SK-N-SH (cell line): ENCODE data around the gene DGUOK. TPM values are rescaled to one million over a fixed set of nuclear protein-coding genes. Genes with fewer than 3 reads are reported as not detected.

Experiments used
- CTCF ChIA-PET: fragments of 300-600, 350-600 bp; formaldehyde crosslinking; extraction: SDS; loops from one replicate; lab custom pipeline; 2021; lab: Yijun Ruan, JAX
- POLR2A ChIA-PET: fragments of 350-600 bp; sonication (Branson Sonifier 250); formaldehyde crosslinking; extraction: SDS; loops from one replicate; lab custom pipeline; 2020; ENCODE audit warnings: antibody characterized with exemption, inconsistent platforms; lab: Yijun Ruan, JAX
- DNase-seq: peaks from one replicate; pipeline ENCODE4 v3.0.0; 2012
- H2AFZ ChIP-seq: fragments of 200-600 bp; sonication (generic); 2 replicates; pipeline ENCODE4 v1.8.1; 2016; ENCODE audit warnings: antibody characterized with exemption, mild to moderate bottlenecking, low read depth
- H3F3A ChIP-seq: fragments of 200-600 bp; sonication (generic); replicated peaks from 2 replicates; pipeline ENCODE3; 2016; ENCODE audit warnings: antibody characterized with exemption, mild to moderate bottlenecking; ENCODE audit not compliant: insufficient read depth
- H3K27ac ChIP-seq, 2 experiments: fragments of 200-500 bp in 1 of 2; fragments of 200-600 bp in 1 of 2; sonication (Bioruptor generic) in 1 of 2; sonication (generic), shearing (Covaris generic) in 1 of 2; 2 replicates each; pipeline versions ENCODE4 v1.5.1 to v1.6.1; 2014 to 2016; ENCODE audit warnings: low read depth in 2 of 2, inconsistent platforms in 1 of 2, low read length in 1 of 2, mild to moderate bottlenecking in 1 of 2, mixed read lengths in 1 of 2
- H3K27me3 ChIP-seq: fragments of 200-600 bp; sonication (generic), shearing (Covaris generic); 2 replicates; pipeline ENCODE4 v1.6.1; 2016; ENCODE audit warnings: mixed run types; ENCODE audit not compliant: insufficient read depth
- H3K36me3 ChIP-seq, 2 experiments: fragments of 200-500 bp in 1 of 2; fragments of 200-600 bp in 1 of 2; sonication (Bioruptor generic) in 1 of 2; sonication (generic) in 1 of 2; replicated peaks in 1 of 2; 2 replicates each; pipeline versions ENCODE3 to v1.5.1; 2014 to 2016; ENCODE audit warnings: low read length in 1 of 2, mild to moderate bottlenecking in 1 of 2; ENCODE audit not compliant: insufficient read depth in 2 of 2, control insufficient read depth in 1 of 2
- H3K4me1 ChIP-seq, 2 experiments: fragments of 200-500 bp in 1 of 2; fragments of 200-600 bp in 1 of 2; sonication (Bioruptor generic) in 1 of 2; sonication (generic), shearing (Covaris generic) in 1 of 2; 2 replicates each; pipeline versions ENCODE4 v1.5.1 to v1.6.1; 2014 to 2016; ENCODE audit warnings: low read depth in 1 of 2, low read length in 1 of 2, mixed run types in 1 of 2; ENCODE audit not compliant: insufficient read depth in 2 of 2, control insufficient read depth in 1 of 2
- H3K4me2 ChIP-seq: fragments of 200-600 bp; sonication (generic), shearing (Covaris generic); 2 replicates; pipeline ENCODE4 v1.6.1; 2017; ENCODE audit warnings: mixed run types
- H3K4me3 ChIP-seq, 2 experiments: fragments of 200-500 bp in 1 of 2; fragments of 200-600 bp in 1 of 2; sonication (Bioruptor generic) in 1 of 2; sonication (generic), shearing (Covaris generic) in 1 of 2; 2 replicates each; pipeline versions ENCODE4 v1.5.1 to v1.8.1; 2014 to 2016; ENCODE audit warnings: low read depth in 2 of 2, inconsistent platforms in 1 of 2, low read length in 1 of 2, mild to moderate bottlenecking in 1 of 2, mixed read lengths in 1 of 2, moderate library complexity in 1 of 2
- H3K79me2 ChIP-seq: fragments of 200-600 bp; sonication (generic); 2 replicates; pipeline ENCODE4 v1.8.1; 2017; ENCODE audit warnings: mild to moderate bottlenecking; ENCODE audit not compliant: insufficient read depth
- H3K9ac ChIP-seq: fragments of 200-600 bp; sonication (generic); 2 replicates; pipeline ENCODE4 v1.6.1; 2017; ENCODE audit warnings: mixed run types
- H3K9me2 ChIP-seq: fragments of 200-600 bp; sonication (generic); 2 replicates; pipeline ENCODE4 v1.6.1; 2017; ENCODE audit warnings: mixed run types
- H3K9me3 ChIP-seq: fragments of 200-600 bp; sonication (generic); 2 replicates; pipeline ENCODE4 v1.6.1; 2017; ENCODE audit warnings: mixed run types, mild to moderate bottlenecking, moderate library complexity
- H4K20me1 ChIP-seq: fragments of 200-600 bp; sonication (generic); 2 replicates; pipeline ENCODE4 v1.6.1; 2017; ENCODE audit warnings: mild to moderate bottlenecking, mixed run types; ENCODE audit not compliant: insufficient read depth
- CTCF ChIP-seq: fragments of 200-600 bp; sonication (generic); IDR thresholded peaks from 2 replicates; pipeline ENCODE4 v1.6.1; 2017; ENCODE audit warnings: antibody characterized with exemption, mild to moderate bottlenecking, moderate library complexity
- ELF1 ChIP-seq: IDR thresholded peaks from 2 replicates; pipeline ENCODE4 v1.4.0; 2012
- FOSL2 ChIP-seq: IDR thresholded peaks from 2 replicates; pipeline ENCODE4 v1.4.0; 2012; ENCODE audit warnings: low read depth, mild to moderate bottlenecking, moderate library complexity, borderline replicate concordance
- IRF3 ChIP-seq: fragments of 150-350 bp; IDR thresholded peaks from 2 replicates; pipeline ENCODE4 v1.6.1; 2016; ENCODE audit warnings: mild to moderate bottlenecking, low read depth, low read length
- MAX ChIP-seq: IDR thresholded peaks from 2 replicates; pipeline ENCODE4 v1.4.0; 2012; ENCODE audit warnings: low read depth
- NRF1 ChIP-seq: IDR thresholded peaks from 2 replicates; pipeline ENCODE4 v1.6.1; 2012; ENCODE audit warnings: low read depth, mild to moderate bottlenecking, low read length
- PBX3 ChIP-seq: IDR thresholded peaks from 2 replicates; pipeline ENCODE4; 2012
- RCOR1 ChIP-seq: fragments of 150-350 bp; IDR thresholded peaks from 2 replicates; pipeline ENCODE4 v1.6.1; 2017; ENCODE audit warnings: antibody characterized with exemption, low read length
- REST ChIP-seq: IDR thresholded peaks from 2 replicates; pipeline ENCODE4 v1.6.1; 2012; ENCODE audit warnings: mild to moderate bottlenecking, low read depth, low read length, moderate library complexity
- RFX5 ChIP-seq: IDR thresholded peaks from 2 replicates; pipeline ENCODE4 v1.6.1; 2012; ENCODE audit warnings: mild to moderate bottlenecking, improper control_type of control experiment, low read length
- TEAD4 ChIP-seq: IDR thresholded peaks from 2 replicates; pipeline ENCODE4 v1.4.0; 2012; ENCODE audit warnings: mild to moderate bottlenecking, borderline replicate concordance; ENCODE audit not compliant: insufficient read depth
- USF1 ChIP-seq: IDR thresholded peaks from 2 replicates; pipeline ENCODE4 v1.4.0; 2012; ENCODE audit warnings: low read depth, borderline replicate concordance
- YY1 ChIP-seq: IDR thresholded peaks from 2 replicates; pipeline ENCODE4 v1.4.0; 2012; ENCODE audit warnings: low read depth, mild to moderate bottlenecking
- ZBTB33 ChIP-seq: IDR thresholded peaks from 2 replicates; pipeline ENCODE4 v1.4.0; 2012; ENCODE audit warnings: low read depth, borderline replicate concordance
- WGBS: methylation state at CpG from one replicate; pipeline ENCODE4 v1.1.6; 2017; ENCODE audit warnings: low lambda C conversion rate; 5-methylcytosine and 5-hydroxymethylcytosine counted together
- polyA plus RNA-seq, 3 experiments: library from polyadenylated mRNA; depleted of rRNA; stranded (reverse); fragments of >200 nt; gene quantifications; 2 replicates each; pipeline ENCODE4 v1.2.3, GENCODE V29; 2012

DGUOK gene
- polyA plus RNA-seq, 1 of the 3 experiments (the other 2 are of a cell fraction), result 122 TPM

- Histone ChIP-seq H3K9ac (no peak overlapping the region), H3F3A (no peaks in the 10 kb centered on the region), H2AFZ (no peak overlapping the region), H3K4me3 (no peak overlapping the region), H3K27ac (no peak overlapping the region), H3K4me1 (peaks cover under 1 to 9% of the 10 kb centered on the region in 2 experiments; a peak in 2 of 4 replicates), H3K9me2 (no peaks in the 10 kb centered on the region)
- POLR2A ChIA-PET, result no interaction called here
- TF ChIP-seq FOSL2 (no peak), RFX5 (no peak), IRF3 (no peak), PBX3 (no peak), TEAD4 (no peak), YY1 (no peak), MAX (no peak), NRF1 (no peak), RCOR1 (no peak)
- TF ChIP-seq, all 33 proteins: peak for 0
- WGBS, result 30% methylated on average over 5 of the region's 5 CpGs
- DNase-seq, result no peak
- Histone ChIP-seq H3K79me2 (peaks cover 9% of the 10 kb centered on the region), H3K4me2 (no peak overlapping the region), H3K9me3 (no peaks in the 10 kb centered on the region), H3K36me3 (peaks cover 0 to 1% of the 10 kb centered on the region in 2 experiments), H4K20me1 (no peaks in the 10 kb centered on the region), H3K27me3 (no peaks in the 10 kb centered on the region; the same call in 1 of the 2 replicates)
- CTCF ChIA-PET, result no interaction called here
Measured at GRCh38 chr2:73922681-73923080, 4.0 kb upstream of the DGUOK start.

- CTCF ChIA-PET, result interaction anchor here (0.7 kb wide), 1 partner anchor 196 kb away, joined by 3 read pairs; no protein-coding TSS in a partner anchor
- Histone ChIP-seq H3K9ac (no peak overlapping the region), H3K9me3 (no peaks in the 10 kb centered on the region), H3K4me1 (peaks cover 17% of the 10 kb centered on the region in 2 experiments; a peak in 3 of 4 replicates), H3K27me3 (no peaks in the 10 kb centered on the region; the same call in 1 of the 2 replicates), H3K27ac (no peak overlapping the region), H2AFZ (peak overlapping the region; percentile 27; the same call in 1 of the 2 replicates), H3K9me2 (no peaks in the 10 kb centered on the region), H3F3A (peaks cover 3% of the 10 kb centered on the region), H3K4me3 (no peak overlapping the region), H3K36me3 (peaks cover 0 to 10% of the 10 kb centered on the region in 2 experiments), H4K20me1 (peaks cover 19% of the 10 kb centered on the region), H3K79me2 (peaks cover 34% of the 10 kb centered on the region), H3K4me2 (no peak overlapping the region)
- 66% methylated on average over 7 of the region's 7 CpGs for WGBS
- POLR2A ChIA-PET, result no interaction called here
- no peak for DNase-seq
- TF ChIP-seq ZBTB33 (no peak), YY1 (no peak), ELF1 (no peak), USF1 (no peak), REST (no peak), CTCF (no peak)
Measured at GRCh38 chr2:73925033-73925704, 1.5 kb upstream of the DGUOK start.
